K562 treated with DMSO at 1 percent for 4 hours (cell line): Measurements from ENCODE around the gene LRRN4CL. TPM values are rescaled to one million over a fixed set of nuclear protein-coding genes. Genes with fewer than 3 reads are reported as not detected.

Experiments used
- total RNA-seq: library from RNA; unstranded; fragments of 300-600 nt; gene quantifications from 2 replicates; pipeline ENCODE4 v1.2.3, GENCODE V29; 2022; ENCODE audit not compliant: insufficient read depth

Gene LRRN4CL
- 0.48 and 1.6 TPM in 2 replicates for total RNA-seq

DNA sequence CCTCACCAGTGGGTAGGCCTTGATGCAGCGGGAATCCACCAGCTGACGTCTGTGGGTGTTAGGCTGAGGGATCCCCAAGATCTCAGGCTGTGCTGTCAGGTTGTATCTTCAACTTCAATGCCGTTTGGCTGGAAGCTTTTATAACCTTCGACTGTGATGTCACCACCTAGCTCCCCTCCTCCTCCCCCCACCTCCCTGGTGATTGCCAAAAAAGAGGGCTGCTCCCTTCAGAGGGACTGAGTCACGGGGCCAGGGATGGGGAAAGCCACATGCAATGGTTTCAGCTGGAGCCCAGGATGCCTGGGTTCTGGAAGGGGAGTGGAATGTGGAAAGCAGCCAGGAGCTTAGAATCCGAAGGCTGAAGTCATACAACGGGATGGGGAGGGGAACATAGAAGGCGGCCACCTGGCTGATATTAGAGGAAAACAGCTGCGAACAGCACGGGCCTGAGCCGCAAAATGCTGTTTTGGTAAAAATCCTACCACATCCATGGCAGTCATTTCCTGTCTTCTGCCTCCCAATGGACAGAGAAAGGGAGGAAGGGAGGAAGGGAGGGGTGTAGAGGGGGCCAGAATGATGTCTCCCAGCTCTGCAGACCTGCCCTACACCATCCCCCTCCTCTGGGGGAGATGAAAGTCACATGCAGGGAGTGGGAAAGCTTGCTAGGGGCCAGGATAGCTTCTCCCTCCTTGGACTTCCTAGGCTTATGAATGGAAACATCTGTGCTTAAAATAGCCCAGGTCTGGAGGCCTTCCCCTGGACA lies at the start of gene LRRN4CL:
Gene LRRN4CL, minus strand, starts transcription at position 110 of the 763 bp plus-strand sequence. CDS start 1,022 bp downstream, outside the sequence.

DNA sequence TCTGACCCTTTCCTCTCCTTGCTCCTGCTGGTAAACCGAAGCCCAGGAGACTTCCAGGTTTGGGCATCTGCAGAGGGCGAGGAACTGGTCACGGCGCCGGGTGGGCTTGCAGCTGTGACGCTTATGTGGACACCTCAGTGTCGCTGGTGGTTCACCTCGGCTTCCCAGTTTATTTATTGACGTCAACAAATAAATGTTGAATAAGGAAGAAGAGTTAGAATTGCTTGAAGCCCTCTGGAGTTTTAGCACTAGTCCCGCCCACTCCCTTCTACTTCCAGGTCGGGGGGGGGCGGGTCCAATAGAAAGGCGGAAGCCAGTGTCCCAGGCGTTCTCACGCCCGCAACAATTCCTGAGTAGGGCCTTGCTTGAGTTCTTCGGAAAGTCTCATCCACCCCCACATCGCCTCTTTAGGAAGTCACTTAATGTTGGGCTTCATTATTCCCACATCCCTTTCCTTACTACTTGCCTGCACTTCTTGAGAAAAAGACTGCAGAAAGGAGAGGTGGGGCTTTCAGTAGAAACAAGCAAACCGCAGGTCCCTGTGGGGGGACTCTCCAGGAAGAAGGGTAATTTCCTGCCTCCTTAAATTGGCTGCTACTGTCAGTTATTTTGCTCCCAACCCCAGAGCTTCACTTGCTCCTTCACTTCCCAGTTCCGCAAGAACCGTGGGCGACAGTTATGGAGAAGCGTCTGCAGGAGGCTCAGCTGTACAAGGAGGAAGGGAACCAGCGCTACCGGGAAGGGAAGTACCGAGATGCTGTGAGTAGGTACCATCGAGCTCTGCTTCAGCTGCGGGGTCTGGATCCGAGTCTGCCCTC lies 39.0 kb upstream of the LRRN4CL start, which contains the start of gene TTC9C:
Gene TTC9C, plus strand, starts transcription at position 316 of the 818 bp plus-strand sequence. Its CDS starts 363 bp downstream, at position 679.

DNA sequence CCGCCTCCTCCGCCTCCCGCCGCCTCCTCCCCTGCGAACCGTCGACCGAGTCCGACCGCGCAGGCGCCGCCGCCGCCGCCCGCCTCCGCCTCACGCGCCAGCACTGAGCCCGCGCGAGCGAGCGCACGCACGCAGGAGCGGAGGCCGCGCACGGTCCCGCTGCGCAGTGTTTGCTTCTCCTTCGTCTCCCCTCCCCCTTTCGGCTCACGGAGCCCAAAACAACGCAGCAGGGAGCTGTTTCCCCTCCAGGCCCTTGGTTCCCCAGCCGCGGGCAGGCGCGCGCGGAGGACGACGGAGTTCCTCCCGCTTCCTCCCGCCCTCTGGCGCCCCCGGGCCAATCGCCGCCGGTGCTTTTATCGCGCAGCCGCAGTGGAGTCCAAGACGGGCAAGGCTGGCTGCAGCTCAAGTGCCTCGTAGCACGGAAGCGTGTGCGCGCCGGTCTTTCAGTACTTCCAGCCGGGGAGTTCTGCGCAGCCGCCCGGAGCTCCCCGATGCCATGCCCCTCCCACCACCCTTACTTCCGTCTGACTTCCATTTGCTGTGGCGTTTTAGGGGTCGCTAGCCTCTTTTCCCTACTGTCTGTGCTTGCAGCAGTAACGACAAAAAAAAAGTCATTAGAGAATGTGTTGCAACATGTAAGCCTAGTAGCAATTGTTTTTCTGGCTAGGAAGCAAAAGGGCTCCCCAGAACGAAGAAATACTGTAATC lies 38.0 kb upstream of the LRRN4CL start, which contains the start of gene HNRNPUL2:
Gene HNRNPUL2, minus strand, starts transcription at position 293 of the 707 bp plus-strand sequence. CDS start 301 bp downstream, outside the sequence.

DNA sequence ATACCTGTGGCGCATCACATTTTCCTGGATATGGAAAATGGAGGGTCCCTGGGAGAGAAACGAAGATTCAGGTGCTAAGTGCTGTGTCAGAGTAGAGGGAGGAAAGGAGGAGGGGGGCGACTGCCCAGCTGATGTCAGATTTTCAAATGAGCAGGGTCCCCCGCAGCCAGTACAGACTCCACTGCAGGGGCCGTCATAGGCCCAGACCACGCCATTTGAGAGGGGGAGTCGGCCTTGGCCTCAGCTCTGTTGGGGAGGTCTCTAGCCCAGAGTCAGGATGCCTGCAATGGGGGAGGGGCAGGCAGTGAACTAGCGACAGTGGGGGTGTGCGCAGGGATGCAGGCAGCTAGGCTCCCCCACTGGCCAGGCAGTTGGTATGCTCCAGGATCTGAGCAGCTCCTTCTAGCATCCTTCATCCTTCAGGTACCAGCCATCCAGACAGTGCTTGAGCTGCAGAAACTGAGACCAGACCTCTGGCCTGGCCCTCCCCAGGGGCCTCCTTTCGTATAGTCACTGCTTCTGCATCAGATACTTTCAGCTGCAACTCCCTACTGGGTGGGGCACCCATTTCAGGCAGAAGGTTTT lies 18.0 kb upstream of the LRRN4CL start, which contains the start of the genes BSCL2 and GNG3:
Gene BSCL2, minus strand, starts transcription at position 148 of the 585 bp plus-strand sequence. CDS start 229 bp downstream, outside the sequence.
Gene GNG3, plus strand, starts transcription at position 400 of the 585 bp plus-strand sequence. CDS start 620 bp downstream, outside the sequence.

DNA sequence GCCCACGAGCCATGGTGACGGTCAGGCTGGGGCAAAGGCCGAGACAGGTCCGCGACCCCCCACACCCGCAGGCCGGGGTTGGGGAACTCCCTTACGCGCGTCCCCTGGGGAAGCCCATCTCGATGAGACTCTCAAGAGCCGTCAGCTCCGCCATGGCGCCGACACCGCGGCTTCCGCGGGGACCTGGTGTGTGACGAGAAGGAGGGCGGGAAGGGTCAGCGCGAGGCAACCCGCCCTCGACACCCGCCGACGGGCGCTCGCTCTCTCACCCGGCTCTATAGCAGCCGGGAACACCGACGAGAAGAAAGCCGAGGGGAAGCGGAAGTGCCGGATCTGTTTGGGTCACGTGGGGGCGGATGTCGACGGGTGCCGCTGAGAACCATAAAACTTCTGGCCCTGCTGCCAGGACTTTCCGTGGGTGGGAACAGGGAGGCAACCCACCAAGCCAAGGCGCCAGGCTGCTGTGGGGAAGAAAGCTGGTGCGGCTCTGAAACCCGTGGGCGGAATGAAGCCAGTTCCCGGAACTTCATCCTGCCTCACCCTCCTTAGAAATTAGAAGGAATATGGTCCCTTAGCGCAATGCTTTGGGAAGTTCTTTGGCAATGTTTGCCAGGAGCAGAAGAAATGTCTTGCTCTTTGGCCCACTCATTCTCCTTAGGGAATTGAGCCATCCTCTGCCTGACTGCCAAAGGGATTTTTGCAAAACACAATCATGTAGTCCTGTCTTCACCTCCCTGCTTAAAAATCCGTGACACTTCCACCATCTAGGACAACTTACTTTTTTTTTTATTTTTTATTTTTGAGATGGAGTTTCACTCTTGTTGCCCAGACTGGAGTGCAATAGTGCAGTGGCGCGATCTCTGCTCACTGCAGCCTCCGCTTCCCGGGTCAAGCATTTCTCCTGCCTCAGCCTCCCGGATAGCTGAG lies 10.3 kb downstream of the LRRN4CL start, which contains the start of gene UBXN1:
Gene UBXN1, minus strand, starts transcription at position 304 of the 927 bp plus-strand sequence. Its CDS starts 150 bp downstream, at position 154.

DNA sequence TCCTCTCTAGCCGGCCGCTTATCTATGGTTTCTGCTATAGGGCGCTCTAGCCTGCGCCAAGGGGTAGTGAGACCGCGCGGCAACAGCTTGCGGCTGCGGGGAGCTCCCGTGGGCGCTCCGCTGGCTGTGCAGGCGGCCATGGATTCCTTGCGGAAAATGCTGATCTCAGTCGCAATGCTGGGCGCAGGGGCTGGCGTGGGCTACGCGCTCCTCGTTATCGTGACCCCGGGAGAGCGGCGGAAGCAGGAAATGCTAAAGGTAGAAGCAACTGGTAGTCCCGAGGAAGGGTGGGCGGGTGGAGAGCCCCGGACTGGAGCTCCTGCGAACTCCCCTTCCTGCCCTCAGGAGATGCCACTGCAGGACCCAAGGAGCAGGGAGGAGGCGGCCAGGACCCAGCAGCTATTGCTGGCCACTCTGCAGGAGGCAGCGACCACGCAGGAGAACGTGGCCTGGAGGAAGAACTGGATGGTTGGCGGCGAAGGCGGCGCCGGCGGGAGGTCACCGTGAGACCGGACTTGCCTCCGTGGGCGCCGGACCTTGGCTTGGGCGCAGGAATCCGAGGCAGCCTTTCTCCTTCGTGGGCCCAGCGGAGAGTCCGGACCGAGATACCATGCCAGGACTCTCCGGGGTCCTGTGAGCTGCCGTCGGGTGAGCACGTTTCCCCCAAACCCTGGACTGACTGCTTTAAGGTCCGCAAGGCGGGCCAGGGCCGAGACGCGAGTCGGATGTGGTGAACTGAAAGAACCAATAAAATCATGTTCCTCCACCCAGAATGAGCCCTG lies 17.5 kb downstream of the LRRN4CL start, which contains the start of the genes LBHD1 and UQCC3:
Gene LBHD1, minus strand, starts transcription at position 660 of the 782 bp plus-strand sequence. CDS start 2,236 bp downstream, outside the sequence.
Gene UQCC3, plus strand, starts transcription at position 66 of the 782 bp plus-strand sequence. Its CDS starts 73 bp downstream, at position 139.

DNA sequence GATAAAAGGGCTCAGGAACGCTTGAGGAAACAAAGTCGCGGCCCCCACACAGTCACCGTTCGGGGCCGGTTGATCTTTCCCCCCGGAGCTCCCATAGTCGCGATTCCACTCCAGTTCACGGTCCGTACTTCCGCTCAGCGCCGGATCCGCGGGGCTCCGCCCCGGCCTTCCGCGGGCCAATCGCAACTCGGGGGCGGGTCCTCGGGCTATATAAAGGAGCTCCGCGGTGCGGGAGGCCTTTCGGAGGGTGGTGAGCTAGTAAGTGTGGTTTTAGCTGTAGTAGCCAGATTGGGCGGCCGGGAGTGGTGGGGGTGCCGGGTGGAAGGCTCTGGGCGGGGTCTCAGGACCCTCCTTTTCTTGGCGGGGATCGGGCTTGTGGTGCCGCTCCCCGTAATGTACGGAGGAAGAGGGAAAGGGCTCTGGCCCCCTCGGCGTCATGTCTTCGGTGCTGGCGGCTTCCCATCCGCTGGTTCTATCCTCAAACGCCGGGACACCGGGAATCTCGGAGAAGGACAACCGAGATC lies 24.2 kb downstream of the LRRN4CL start, which contains the start of the genes C11orf98 and CSKMT:
Gene C11orf98, minus strand, starts transcription at position 136 of the 524 bp plus-strand sequence. Its CDS starts 41 bp downstream, at position 95.
Gene CSKMT, plus strand, starts transcription at position 238 of the 524 bp plus-strand sequence. CDS start 568 bp downstream, outside the sequence.

DNA sequence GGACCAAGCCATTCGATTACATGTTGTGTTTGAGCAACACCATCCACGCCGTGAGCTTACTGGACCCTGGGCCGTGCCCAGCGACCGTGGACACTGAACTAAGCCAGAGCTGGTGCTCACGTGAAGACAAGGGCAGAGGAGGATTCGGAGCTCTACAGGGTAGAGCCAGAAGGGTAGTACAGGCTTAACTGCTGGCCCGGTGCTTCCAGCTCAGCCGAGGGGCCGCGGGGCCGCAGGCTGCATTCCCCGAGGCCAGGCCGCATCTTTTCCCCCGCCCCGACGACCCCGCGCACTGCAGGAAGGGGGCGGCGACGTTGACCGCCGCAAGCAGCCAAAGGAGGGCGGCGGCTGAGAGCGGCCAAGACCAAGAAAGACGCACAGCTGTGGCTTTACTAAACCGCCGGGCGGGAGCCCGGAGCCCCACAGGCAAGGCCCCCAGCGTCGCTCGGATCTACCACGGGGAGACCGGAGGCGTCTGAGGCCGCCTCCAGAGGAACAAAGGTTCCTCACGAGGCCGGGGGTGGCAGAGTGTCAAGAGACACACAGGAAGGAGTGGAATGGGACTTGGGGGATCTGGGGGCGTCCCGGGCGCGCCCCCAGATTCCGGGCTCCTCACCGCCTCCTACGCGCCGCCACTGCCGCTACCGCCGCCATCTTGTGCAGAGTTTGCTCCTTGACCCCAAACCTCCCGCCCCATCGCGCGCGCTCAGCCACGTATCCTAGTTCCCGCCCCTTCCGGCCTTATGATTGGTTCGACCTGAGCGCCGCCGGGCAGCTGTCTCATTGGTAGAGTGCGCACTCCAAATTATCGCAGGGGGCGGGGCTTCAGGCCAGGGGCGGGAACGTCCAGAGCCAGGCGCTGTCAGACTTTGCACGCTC lies 43.1 kb downstream of the LRRN4CL start, which contains the start of gene GANAB:
Gene GANAB, minus strand, starts transcription at position 668 of the 879 bp plus-strand sequence. Its CDS starts 14 bp downstream, at position 654.

Other genes starting within 250 kb of the LRRN4CL start
- gene AHNAK, start 142.7 kb downstream of the LRRN4CL start, total RNA-seq, result 34.9 and 54.7 TPM in 2 replicates
- 4,119 and 4,134 TPM in 2 replicates for gene EEF1G, start 115.6 kb downstream of the LRRN4CL start, total RNA-seq
- gene TUT1, start 98.0 kb downstream of the LRRN4CL start, total RNA-seq, result 15.8 and 16.5 TPM in 2 replicates
- gene MTA2, start 87.7 kb downstream of the LRRN4CL start, total RNA-seq, result 79.1 and 104 TPM in 2 replicates
- gene EML3, start 76.8 kb downstream of the LRRN4CL start, total RNA-seq, result 39.0 and 40.6 TPM in 2 replicates
- 0.71 and 2.2 TPM in 2 replicates for gene ROM1, start 76.3 kb downstream of the LRRN4CL start, total RNA-seq
- gene B3GAT3, start 67.5 kb downstream of the LRRN4CL start, total RNA-seq, result 80.5 and 90.3 TPM in 2 replicates
- 276 and 311 TPM in 2 replicates for gene GANAB, start 42.9 kb downstream of the LRRN4CL start, total RNA-seq
- 20.2 and 24.0 TPM in 2 replicates for gene INTS5, start 36.2 kb downstream of the LRRN4CL start, total RNA-seq
- gene C11orf98, start 24.3 kb downstream of the LRRN4CL start, total RNA-seq, result 105 and 114 TPM in 2 replicates
- gene CSKMT, start 24.2 kb downstream of the LRRN4CL start, total RNA-seq, result 12.7 and 27.2 TPM in 2 replicates
- 12.2 and 17.2 TPM in 2 replicates for gene UQCC3, start 17.9 kb downstream of the LRRN4CL start, total RNA-seq
- 4.8 and 5.5 TPM in 2 replicates for gene LBHD1, start 17.3 kb downstream of the LRRN4CL start, total RNA-seq
- 282 and 316 TPM in 2 replicates for gene UBXN1, start 10.5 kb downstream of the LRRN4CL start, total RNA-seq
- gene BSCL2, start 17.9 kb upstream of the LRRN4CL start, total RNA-seq, result 43.9 and 45.1 TPM in 2 replicates
- 2.4 TPM in 1 of 2 replicates, not detected in the other for gene GNG3, start 18.1 kb upstream of the LRRN4CL start, total RNA-seq
- 26.6 and 32.3 TPM in 2 replicates for gene HNRNPUL2, start 37.9 kb upstream of the LRRN4CL start, total RNA-seq
- 35.6 and 36.5 TPM in 2 replicates for gene TTC9C, start 39.0 kb upstream of the LRRN4CL start, total RNA-seq
- gene ZBTB3, start 64.6 kb upstream of the LRRN4CL start, total RNA-seq, result 1.4 and 6.0 TPM in 2 replicates
- gene POLR2G, start 72.0 kb upstream of the LRRN4CL start, total RNA-seq, result 138 and 166 TPM in 2 replicates
- 23.2 and 49.9 TPM in 2 replicates for gene TAF6L, start 81.9 kb upstream of the LRRN4CL start, total RNA-seq
- 36.4 and 44.9 TPM in 2 replicates for gene TMEM179B, start 97.9 kb upstream of the LRRN4CL start, total RNA-seq
- 15.3 and 18.4 TPM in 2 replicates for gene TMEM223, start 102.5 kb upstream of the LRRN4CL start, total RNA-seq
- gene NXF1, start 115.9 kb upstream of the LRRN4CL start, total RNA-seq, result 76.4 and 111 TPM in 2 replicates
- 63.1 and 77.8 TPM in 2 replicates for gene STX5, start 142.5 kb upstream of the LRRN4CL start, total RNA-seq
- gene TEX54, start 143.3 kb upstream of the LRRN4CL start, total RNA-seq, result not detected in 2 replicates
- 48.1 and 51.9 TPM in 2 replicates for gene WDR74, start 150.1 kb upstream of the LRRN4CL start, total RNA-seq
- gene SLC3A2, start 191.4 kb upstream of the LRRN4CL start, total RNA-seq, result 397 and 441 TPM in 2 replicates
- not detected in 2 replicates for gene CHRM1, start 231.8 kb upstream of the LRRN4CL start, total RNA-seq